Uterus (tissue), 2 donors: ENCODE data around the gene NEK4.

Source experiments
- CTCF ChIP-seq, 4 experiments: fragments of 200-600 bp in 2 of 4; fragments of 450-650 bp in 2 of 4; sonication (generic) in 2 of 4; IDR thresholded peaks; one replicate each; pipeline ENCODE4 v1.5.1; 2016 to 2019; ENCODE audit warnings: antibody characterized with exemption in 4 of 4, mild to moderate bottlenecking in 2 of 4, moderate library complexity in 1 of 4
- POLR2A ChIP-seq, 2 donors: fragments of 450-650 bp; IDR thresholded peaks; one replicate each; pipeline ENCODE4 v1.6.1; 2016; ENCODE audit warnings: antibody characterized with exemption in 2 of 2, mild to moderate bottlenecking in 1 of 2, moderate library complexity in 1 of 2

- TF ChIP-seq CTCF (IDR thresholded peaks at IDR 0.05): no peak
- TF ChIP-seq POLR2A (IDR thresholded peaks at IDR 0.05): no peak
Observed at GRCh38 chr3:52721002-52721729, 49.6 kb downstream of the NEK4 start.
